ENCODE measurements around the gene IKBKG. TPM values are rescaled to one million over a fixed set of nuclear protein-coding genes. Genes with fewer than 3 reads are reported as not detected.
"Not testable (repeated sequence)": the region's sequence is repeated elsewhere in the genome, so short reads cannot be mapped to it uniquely, and the experiment has no call there.

The IKBKG gene
- 23.6 and 25.0 TPM in 2 replicates for total RNA-seq
- long read RNA-seq, partial matches to known transcripts, result 0 of 2 reads
- long read RNA-seq, other reads (novel, unspliced or antisense), result 1 of 2 reads

- H3K4me3 Mint-ChIP-seq (ENCODE audit: unreplicated experiment), result peak within 1 kb of the TSS; percentile 84
- H3K36me3 Mint-ChIP-seq (ENCODE audit: unreplicated experiment), result peaks cover 6% of the 10 kb centered on the region
- no peak for TF ChIP-seq CTCF (IDR thresholded peaks at IDR 0.05)
- H3K9me3 Mint-ChIP-seq (ENCODE audit: unreplicated experiment), result peaks cover 3% of the 10 kb centered on the region
- no peaks in the 10 kb centered on the region for H3K27me3 Mint-ChIP-seq (ENCODE audit: unreplicated experiment)
- peak; percentile 97 for DNase-seq (ENCODE audit: extremely low spot score, unreplicated experiment)
- H3K4me1 Mint-ChIP-seq (ENCODE audit: unreplicated experiment), result peaks cover 30% of the 10 kb centered on the region
- peak within 1 kb of the TSS; percentile 93 for H3K27ac Mint-ChIP-seq (ENCODE audit: unreplicated experiment)
Measured at GRCh38 chrX:154547245-154548027, at the start of gene IKBKG. Gene IKBKG, plus strand, starts transcription at chrX:154547620. Its CDS starts 4,383 bp downstream, at chrX:154552003.

DNA sequence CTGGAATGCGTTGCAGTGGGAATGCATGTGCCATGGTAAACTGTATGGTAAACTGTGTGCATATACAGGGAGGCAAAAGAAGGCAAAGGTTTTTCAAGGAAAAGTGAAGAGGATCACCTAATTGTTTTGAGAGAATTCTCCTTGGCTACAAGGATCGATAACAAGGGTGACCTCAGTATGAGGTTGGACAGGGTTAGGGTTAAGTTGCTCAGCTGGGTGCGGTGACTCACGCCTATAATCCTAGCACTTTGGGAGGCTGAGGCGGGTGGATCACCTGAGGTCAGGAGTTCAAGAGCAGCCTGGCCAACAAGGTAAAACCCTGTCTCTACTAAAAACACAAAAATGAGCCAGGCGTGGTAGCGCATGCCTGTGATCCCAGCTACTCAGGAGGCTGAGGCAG is 46.0 kb upstream of the IKBKG start:
- H3K27me3 Mint-ChIP-seq (ENCODE audit: unreplicated experiment); H3K27ac Mint-ChIP-seq (ENCODE audit: unreplicated experiment); H3K4me3 Mint-ChIP-seq (ENCODE audit: unreplicated experiment); DNase-seq (ENCODE audit: extremely low spot score, unreplicated experiment); H3K36me3 Mint-ChIP-seq (ENCODE audit: unreplicated experiment); H3K9me3 Mint-ChIP-seq (ENCODE audit: unreplicated experiment); H3K4me1 Mint-ChIP-seq (ENCODE audit: unreplicated experiment): not testable (repeated sequence)

GRCh38 chrX:154502098-154502497 is 45.3 kb upstream of the IKBKG start:
- Mint-ChIP-seq H3K36me3 (ENCODE audit: unreplicated experiment) (no peaks in the 10 kb centered on the region), H3K9me3 (ENCODE audit: unreplicated experiment) (no peaks in the 10 kb centered on the region), H3K27ac (ENCODE audit: unreplicated experiment) (no peak overlapping the region), H3K27me3 (ENCODE audit: unreplicated experiment) (no peaks in the 10 kb centered on the region), H3K4me1 (ENCODE audit: unreplicated experiment) (peaks cover 3% of the 10 kb centered on the region), H3K4me3 (ENCODE audit: unreplicated experiment) (no peak overlapping the region)
- no peak for DNase-seq (ENCODE audit: extremely low spot score, unreplicated experiment)
- TF ChIP-seq CTCF (IDR thresholded peaks at IDR 0.05), result no peak

- H3K27me3 Mint-ChIP-seq (ENCODE audit: unreplicated experiment), result no peaks in the 10 kb centered on the region
- DNase-seq (ENCODE audit: extremely low spot score, unreplicated experiment), result no peak
- no peak overlapping the region for H3K4me3 Mint-ChIP-seq (ENCODE audit: unreplicated experiment)
- H3K27ac Mint-ChIP-seq (ENCODE audit: unreplicated experiment), result no peak overlapping the region
- no peaks in the 10 kb centered on the region for H3K36me3 Mint-ChIP-seq (ENCODE audit: unreplicated experiment)
- no peaks in the 10 kb centered on the region for H3K9me3 Mint-ChIP-seq (ENCODE audit: unreplicated experiment)
- no peak for TF ChIP-seq CTCF (IDR thresholded peaks at IDR 0.05)
- H3K4me1 Mint-ChIP-seq (ENCODE audit: unreplicated experiment), result peaks cover 3% of the 10 kb centered on the region
Measured at GRCh38 chrX:154502989-154503388, 44.4 kb upstream of the IKBKG start.

- no peaks in the 10 kb centered on the region for H3K27me3 Mint-ChIP-seq (ENCODE audit: unreplicated experiment)
- peaks cover 7% of the 10 kb centered on the region for H3K36me3 Mint-ChIP-seq (ENCODE audit: unreplicated experiment)
- no peak for DNase-seq (ENCODE audit: extremely low spot score, unreplicated experiment)
- H3K9me3 Mint-ChIP-seq (ENCODE audit: unreplicated experiment), result no peaks in the 10 kb centered on the region
- H3K4me3 Mint-ChIP-seq (ENCODE audit: unreplicated experiment), result no peak overlapping the region
- no peak overlapping the region for H3K27ac Mint-ChIP-seq (ENCODE audit: unreplicated experiment)
- no peak for TF ChIP-seq CTCF (IDR thresholded peaks at IDR 0.05)
- H3K4me1 Mint-ChIP-seq (ENCODE audit: unreplicated experiment), result peaks cover 3% of the 10 kb centered on the region
Measured at GRCh38 chrX:154505734-154506133, 41.7 kb upstream of the IKBKG start.
